HG02884 (cell line): ENCODE data around the gene SRP68.

ENCODE experiments used
- ATAC-seq: cut with Tn5 transposase; IDR thresholded peaks from one replicate; pipeline ENCODE4 v1.9.1; 2021; ENCODE audit warnings: mild to moderate bottlenecking, moderate library complexity; ENCODE audit not compliant: unreplicated experiment

SRP68 gene

GRCh38 chr17:76000755-76001521 is 71.4 kb downstream of the SRP68 start, which contains the start of gene CDK3:
Gene CDK3 (plus strand): TSS chr17:76000855. CDS start chr17:76001426, 571 bp downstream.
- ATAC-seq: no peak

- no peak for ATAC-seq
Observed at GRCh38 chr17:76000016-76000754, 72.1 kb downstream of the SRP68 start.

- ATAC-seq: no peak
Observed at GRCh38 chr17:75998327-75998795, 74.0 kb downstream of the SRP68 start.

GRCh38 chr17:75996665-75997590 is 75.4 kb downstream of the SRP68 start:
- no peak for ATAC-seq

DNA sequence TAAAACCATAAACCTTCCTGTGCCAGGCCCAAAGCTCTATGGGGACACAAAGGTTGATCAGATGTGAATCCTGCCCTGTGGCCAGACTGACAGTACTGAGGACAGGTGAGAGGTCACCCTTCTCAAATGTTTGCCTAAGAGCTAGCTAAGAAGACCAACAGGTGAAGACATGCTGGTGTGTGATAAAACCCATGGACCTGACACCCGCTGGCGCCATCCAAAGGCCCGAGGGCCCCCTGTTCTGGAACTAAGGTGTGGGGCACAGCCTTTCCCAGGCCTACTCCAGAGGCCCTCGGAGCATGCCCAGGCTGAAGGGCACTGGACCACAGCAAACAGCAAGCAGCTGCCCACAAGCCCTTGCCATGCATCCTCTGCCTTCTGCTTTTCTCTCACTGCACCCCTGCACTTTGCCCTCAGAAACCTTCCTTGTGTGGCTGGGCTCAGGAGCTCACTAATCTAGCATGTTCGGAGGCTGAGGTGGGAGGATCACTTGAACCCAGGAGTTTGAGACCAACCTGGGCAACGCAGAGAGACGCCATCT is 76.9 kb downstream of the SRP68 start:
- ATAC-seq: no peak

GRCh38 chr17:75994802-75995370 is 77.4 kb downstream of the SRP68 start:
- no peak for ATAC-seq

GRCh38 chr17:75991396-75991795 is 80.9 kb downstream of the SRP68 start:
- no peak for ATAC-seq
